Stomach (tissue), 4 donors: ENCODE data around the gene GBP1.

Source experiments
- CTCF ChIP-seq, 7 experiments: fragments of 450-650 bp in 4 of 7; fragments of 200-600 bp in 3 of 7; sonication (generic) in 3 of 7; IDR thresholded peaks; one replicate each; pipeline ENCODE4 v1.5.1; 2016 to 2019; ENCODE audit warnings: antibody characterized with exemption in 7 of 7, control low read depth in 2 of 7, mild to moderate bottlenecking in 1 of 7
- POLR2A ChIP-seq, 4 donors: fragments of 450-650 bp; IDR thresholded peaks; one replicate each; pipeline ENCODE4 v1.6.1; 2016; ENCODE audit warnings: antibody characterized with exemption in 4 of 4, control low read depth in 2 of 4, mild to moderate bottlenecking in 1 of 4, moderate library complexity in 1 of 4
- POLR2AphosphoS5 ChIP-seq, 3 donors: sonication (generic); formaldehyde crosslinking; IDR thresholded peaks; one replicate each; pipeline ENCODE4 v1.6.1; 2016; ENCODE audit warnings: antibody characterized with exemption in 3 of 3

DNA sequence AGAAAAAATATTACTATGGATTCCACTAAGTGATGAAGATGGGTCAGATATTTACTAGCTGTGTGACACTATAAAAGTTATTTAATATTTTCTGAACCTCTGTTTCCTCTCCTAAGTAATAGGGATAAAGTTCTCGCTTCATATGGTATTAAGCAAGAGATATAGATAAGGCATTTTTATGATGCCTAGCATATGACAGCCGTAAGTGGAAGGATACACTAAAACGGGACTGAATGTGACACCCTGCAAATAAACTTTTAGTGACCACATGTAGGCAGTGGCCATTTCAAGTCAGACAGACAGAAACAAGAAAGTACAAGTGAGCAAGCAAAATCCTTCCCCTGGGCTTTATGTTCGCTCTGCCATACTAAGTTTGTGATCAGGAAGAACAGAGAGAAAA is 56.5 kb downstream of the GBP1 start:
- TF ChIP-seq POLR2A (IDR thresholded peaks at IDR 0.05) (no peak), CTCF (IDR thresholded peaks at IDR 0.05) (no peak), POLR2AphosphoS5 (IDR thresholded peaks at IDR 0.05) (no peak)
